ENCODE data around the gene RRP1. TPM values are rescaled to one million over a fixed set of nuclear protein-coding genes. Genes with fewer than 3 reads are reported as not detected.

The RRP1 gene
- total and polyA plus RNA-seq, 10 of the 15 experiments (the other 5 are each of a cell fraction or from before 2014, with no cell fraction given): 0.34 to 70.8 (median 35.1) TPM

DNA sequence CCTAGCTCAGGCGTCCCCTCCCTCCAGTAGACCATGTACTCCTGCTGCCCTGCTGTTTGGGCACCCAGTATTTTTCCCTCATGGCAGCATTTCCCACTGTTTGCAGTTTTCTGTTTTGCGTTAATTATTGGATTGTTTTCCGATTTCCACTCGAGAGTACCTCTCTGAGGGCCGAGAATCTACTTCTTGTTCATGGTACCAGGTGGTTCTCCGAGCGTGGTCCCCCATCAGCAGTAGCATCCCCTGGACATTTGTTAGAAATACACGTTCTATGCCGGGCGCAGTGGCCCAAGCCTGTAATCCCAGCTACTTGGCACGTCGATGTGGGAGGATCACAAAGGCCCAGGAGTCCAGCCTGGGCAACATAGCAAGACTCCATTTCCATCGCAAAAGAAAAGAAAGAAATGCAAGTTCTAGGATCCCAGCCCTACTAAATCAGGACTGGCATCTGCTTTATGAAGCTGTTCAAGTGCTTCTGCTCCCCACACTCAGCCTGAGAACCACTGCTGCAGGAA is 690 bp downstream of the RRP1 start:
- intact Hi-C loops (cut with micrococcal nuclease; ENCODE audit: unreplicated experiment): no loop called here
- BruUV-seq (replicated peaks): no TSS peak
- DNase-seq (ENCODE audit: low read depth, low spot score) (no peak), FAIRE-seq (no peak), ATAC-seq (no peak)
- SMC1A ChIA-PET (ENCODE audit: uncharacterized antibody, unreplicated experiment): interaction anchor here (1.4 to 3.0 kb wide), 4 partner anchors 9 to 62 kb away, joined by 4 to 10 read pairs (median 6); no protein-coding TSS in a partner anchor
- WGBS (ENCODE audit: insufficient coverage, insufficient replicate concordance, low lambda C conversion rate, missing lambda C conversion rate): 5% methylated on average over 13 of the region's 13 CpGs
- H3K4me1 ChIP-seq (ENCODE audit: control insufficient read depth, insufficient read depth, low read length): 0 out of 2 replicates have a peak, but pooled peaks cover 3% of the 10 kb centered on the region
- H3K4me2 ChIP-seq (ENCODE audit: control insufficient read depth, insufficient read depth): peak overlapping the region; percentile 82
- no peaks in the 10 kb centered on the region for H4K20me1 ChIP-seq (ENCODE audit: control insufficient read depth, insufficient read depth)
- CTCF ChIA-PET: interaction anchor here (0.8 to 1.7 kb wide), 7 partner anchors 9 to 185 kb away, joined by 3 to 5 read pairs (median 4); no protein-coding TSS in a partner anchor
- peak overlapping the region; percentile 97 for H3K4me3 ChIP-seq
- no peaks in the 10 kb centered on the region for H3K27me3 ChIP-seq (replicated peaks in 1 of 2; ENCODE audit: control insufficient read depth in 2 of 2, insufficient read depth in 2 of 2, low read length in 1 of 2)
- peaks cover 15 to 20% of the 10 kb centered on the region in 2 experiments; a peak in 3 of 4 replicates for H3K36me3 ChIP-seq (ENCODE audit: control insufficient read depth in 2 of 2, insufficient read depth in 2 of 2, low read length in 1 of 2)
- H3K79me2 ChIP-seq (ENCODE audit: control insufficient read depth, insufficient read depth, low read length): peaks cover 43% of the 10 kb centered on the region
- no peak overlapping the region for H2AFZ ChIP-seq (ENCODE audit: control insufficient read depth, low read depth, low read length)
- in situ Hi-C loops (cut with MboI): no loop called here
- RAD21 ChIA-PET (ENCODE audit: unreplicated experiment): interaction anchor here (0.8 to 2.1 kb wide), 5 partner anchors 15 to 148 kb away, joined by 3 to 8 read pairs (median 5); no protein-coding TSS in a partner anchor
- no peaks in the 10 kb centered on the region for H3K9me3 ChIP-seq (replicated peaks; ENCODE audit: control insufficient read depth, insufficient read depth, low read length)
- H3K9ac ChIP-seq (ENCODE audit: control insufficient read depth, insufficient read depth, low read length): peak overlapping the region; percentile 84
- POLR2A ChIA-PET: interaction anchor here (1.4 to 1.5 kb wide), 2 partner anchors 10 to 62 kb away, joined by 4 to 8 read pairs; no protein-coding TSS in a partner anchor
- H3K27ac ChIP-seq (ENCODE audit: control insufficient read depth, insufficient read depth): peak overlapping the region; percentile 62
- TF ChIP-seq POU2F2 (IDR thresholded peaks at IDR 0.05; ENCODE audit: borderline replicate concordance, low read depth, low read length) (no peak), KAT2A (conservative IDR thresholded peaks at IDR 0.05; ENCODE audit: control insufficient read depth, low read depth, low read length) (no peak), RUNX3 (IDR thresholded peaks at IDR 0.05; ENCODE audit: low read length) (no peak), BMI1 (IDR thresholded peaks at IDR 0.05; ENCODE audit: borderline replicate concordance) (no peak), CREB1 (IDR thresholded peaks at IDR 0.05; ENCODE audit: low read depth) (no peak), SUPT20H (IDR thresholded peaks at IDR 0.05; ENCODE audit: borderline replicate concordance, control insufficient read depth, low read depth, low read length) (no peak), PAX8 (IDR thresholded peaks at IDR 0.05) (no peak), MXI1 (IDR thresholded peaks at IDR 0.05; ENCODE audit: low read depth, low read length) (no peak), EP300 (IDR thresholded peaks at IDR 0.05; ENCODE audit: borderline replicate concordance in 1 of 2, control insufficient read depth in 1 of 2, low read depth in 2 of 2, low read length in 2 of 2) (no peak), SREBF2 (IDR thresholded peaks at IDR 0.05; ENCODE audit: low read length) (no peak), STAT3 (IDR thresholded peaks at IDR 0.05; ENCODE audit: low read depth, low read length) (no peak)
- TF ChIP-seq, protein P1, sequence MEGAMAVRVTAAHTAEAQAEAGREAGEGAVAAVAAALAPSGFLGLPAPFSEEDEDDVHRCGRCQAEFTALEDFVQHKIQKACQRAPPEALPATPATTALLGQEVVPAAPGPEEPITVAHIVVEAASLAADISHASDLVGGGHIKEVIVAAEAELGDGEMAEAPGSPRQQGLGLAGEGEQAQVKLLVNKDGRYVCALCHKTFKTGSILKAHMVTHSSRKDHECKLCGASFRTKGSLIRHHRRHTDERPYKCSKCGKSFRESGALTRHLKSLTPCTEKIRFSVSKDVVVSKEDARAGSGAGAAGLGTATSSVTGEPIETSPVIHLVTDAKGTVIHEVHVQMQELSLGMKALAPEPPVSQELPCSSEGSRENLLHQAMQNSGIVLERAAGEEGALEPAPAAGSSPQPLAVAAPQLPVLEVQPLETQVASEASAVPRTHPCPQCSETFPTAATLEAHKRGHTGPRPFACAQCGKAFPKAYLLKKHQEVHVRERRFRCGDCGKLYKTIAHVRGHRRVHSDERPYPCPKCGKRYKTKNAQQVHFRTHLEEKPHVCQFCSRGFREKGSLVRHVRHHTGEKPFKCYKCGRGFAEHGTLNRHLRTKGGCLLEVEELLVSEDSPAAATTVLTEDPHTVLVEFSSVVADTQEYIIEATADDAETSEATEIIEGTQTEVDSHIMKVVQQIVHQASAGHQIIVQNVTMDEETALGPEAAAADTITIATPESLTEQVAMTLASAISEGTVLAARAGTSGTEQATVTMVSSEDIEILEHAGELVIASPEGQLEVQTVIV (IDR thresholded peaks at IDR 0.05; ENCODE audit: borderline replicate concordance, partially characterized antibody): no peak
- TF ChIP-seq, protein P2, sequence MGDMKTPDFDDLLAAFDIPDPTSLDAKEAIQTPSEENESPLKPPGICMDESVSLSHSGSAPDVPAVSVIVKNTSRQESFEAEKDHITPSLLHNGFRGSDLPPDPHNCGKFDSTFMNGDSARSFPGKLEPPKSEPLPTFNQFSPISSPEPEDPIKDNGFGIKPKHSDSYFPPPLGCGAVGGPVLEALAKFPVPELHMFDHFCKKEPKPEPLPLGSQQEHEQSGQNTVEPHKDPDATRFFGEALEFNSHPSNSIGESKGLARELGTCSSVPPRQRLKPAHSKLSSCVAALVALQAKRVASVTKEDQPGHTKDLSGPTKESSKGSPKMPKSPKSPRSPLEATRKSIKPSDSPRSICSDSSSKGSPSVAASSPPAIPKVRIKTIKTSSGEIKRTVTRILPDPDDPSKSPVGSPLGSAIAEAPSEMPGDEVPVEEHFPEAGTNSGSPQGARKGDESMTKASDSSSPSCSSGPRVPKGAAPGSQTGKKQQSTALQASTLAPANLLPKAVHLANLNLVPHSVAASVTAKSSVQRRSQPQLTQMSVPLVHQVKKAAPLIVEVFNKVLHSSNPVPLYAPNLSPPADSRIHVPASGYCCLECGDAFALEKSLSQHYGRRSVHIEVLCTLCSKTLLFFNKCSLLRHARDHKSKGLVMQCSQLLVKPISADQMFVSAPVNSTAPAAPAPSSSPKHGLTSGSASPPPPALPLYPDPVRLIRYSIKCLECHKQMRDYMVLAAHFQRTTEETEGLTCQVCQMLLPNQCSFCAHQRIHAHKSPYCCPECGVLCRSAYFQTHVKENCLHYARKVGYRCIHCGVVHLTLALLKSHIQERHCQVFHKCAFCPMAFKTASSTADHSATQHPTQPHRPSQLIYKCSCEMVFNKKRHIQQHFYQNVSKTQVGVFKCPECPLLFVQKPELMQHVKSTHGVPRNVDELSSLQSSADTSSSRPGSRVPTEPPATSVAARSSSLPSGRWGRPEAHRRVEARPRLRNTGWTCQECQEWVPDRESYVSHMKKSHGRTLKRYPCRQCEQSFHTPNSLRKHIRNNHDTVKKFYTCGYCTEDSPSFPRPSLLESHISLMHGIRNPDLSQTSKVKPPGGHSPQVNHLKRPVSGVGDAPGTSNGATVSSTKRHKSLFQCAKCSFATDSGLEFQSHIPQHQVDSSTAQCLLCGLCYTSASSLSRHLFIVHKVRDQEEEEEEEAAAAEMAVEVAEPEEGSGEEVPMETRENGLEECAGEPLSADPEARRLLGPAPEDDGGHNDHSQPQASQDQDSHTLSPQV (IDR thresholded peaks at IDR 0.05): no peak
- TF ChIP-seq, protein P3, sequence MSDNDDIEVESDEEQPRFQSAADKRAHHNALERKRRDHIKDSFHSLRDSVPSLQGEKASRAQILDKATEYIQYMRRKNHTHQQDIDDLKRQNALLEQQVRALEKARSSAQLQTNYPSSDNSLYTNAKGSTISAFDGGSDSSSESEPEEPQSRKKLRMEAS (IDR thresholded peaks at IDR 0.05; ENCODE audit: low read depth, low read length): no peak
- TF ChIP-seq, protein P4, sequence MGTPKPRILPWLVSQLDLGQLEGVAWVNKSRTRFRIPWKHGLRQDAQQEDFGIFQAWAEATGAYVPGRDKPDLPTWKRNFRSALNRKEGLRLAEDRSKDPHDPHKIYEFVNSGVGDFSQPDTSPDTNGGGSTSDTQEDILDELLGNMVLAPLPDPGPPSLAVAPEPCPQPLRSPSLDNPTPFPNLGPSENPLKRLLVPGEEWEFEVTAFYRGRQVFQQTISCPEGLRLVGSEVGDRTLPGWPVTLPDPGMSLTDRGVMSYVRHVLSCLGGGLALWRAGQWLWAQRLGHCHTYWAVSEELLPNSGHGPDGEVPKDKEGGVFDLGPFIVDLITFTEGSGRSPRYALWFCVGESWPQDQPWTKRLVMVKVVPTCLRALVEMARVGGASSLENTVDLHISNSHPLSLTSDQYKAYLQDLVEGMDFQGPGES (IDR thresholded peaks at IDR 0.05): no peak

Measured in GM12878 (cell line).